Measurements from ENCODE around the gene SERPINB4.
A peak's percentile ranks its signal among the peaks of the same experiment; 100 is the strongest.
"Not testable (repeated sequence)": the region's sequence is repeated elsewhere in the genome, so short reads cannot be mapped to it uniquely, and the experiment has no call there.

Gene SERPINB4

GRCh38 chr18:63679820-63680606 lies 36.0 kb upstream of the SERPINB4 start:
- no peak overlapping the region for H3K27ac ChIP-seq

DNA sequence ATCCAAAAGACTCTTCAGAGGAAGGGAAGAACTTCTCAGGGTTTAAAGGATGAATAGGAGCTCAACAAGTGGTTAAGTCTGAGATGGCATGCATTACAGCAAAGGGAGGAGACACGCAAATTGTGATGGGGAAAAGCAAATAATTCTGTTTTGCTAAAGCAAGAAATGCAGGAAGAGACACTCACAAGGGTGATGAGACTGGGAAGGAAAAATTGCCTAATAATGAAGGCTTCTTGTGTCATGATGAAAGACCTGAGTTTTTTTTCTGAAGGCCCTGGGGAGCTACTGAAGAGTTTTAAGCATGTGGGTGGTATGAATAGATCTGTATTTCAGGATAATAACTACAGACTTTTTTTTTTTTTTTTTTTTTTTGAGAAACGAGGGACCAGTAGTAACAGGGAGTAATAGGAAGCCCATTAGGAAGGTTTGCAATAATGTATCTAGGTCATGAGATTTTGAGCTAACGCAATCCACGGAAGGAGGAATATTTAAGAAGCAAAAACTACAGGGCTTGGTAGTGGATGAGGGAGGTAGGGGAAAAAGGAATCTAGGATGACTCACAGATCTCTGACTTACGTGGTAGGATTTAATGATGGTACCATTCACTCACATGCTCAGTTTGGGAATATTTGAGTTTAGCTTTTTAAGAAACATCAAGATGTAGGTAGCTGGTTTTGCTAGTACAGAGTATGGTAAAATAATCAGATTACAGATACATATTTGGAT lies 33.6 kb upstream of the SERPINB4 start:
- no peak for TF ChIP-seq ZFX (IDR thresholded peaks at IDR 0.05)
- TF ChIP-seq, protein P1, sequence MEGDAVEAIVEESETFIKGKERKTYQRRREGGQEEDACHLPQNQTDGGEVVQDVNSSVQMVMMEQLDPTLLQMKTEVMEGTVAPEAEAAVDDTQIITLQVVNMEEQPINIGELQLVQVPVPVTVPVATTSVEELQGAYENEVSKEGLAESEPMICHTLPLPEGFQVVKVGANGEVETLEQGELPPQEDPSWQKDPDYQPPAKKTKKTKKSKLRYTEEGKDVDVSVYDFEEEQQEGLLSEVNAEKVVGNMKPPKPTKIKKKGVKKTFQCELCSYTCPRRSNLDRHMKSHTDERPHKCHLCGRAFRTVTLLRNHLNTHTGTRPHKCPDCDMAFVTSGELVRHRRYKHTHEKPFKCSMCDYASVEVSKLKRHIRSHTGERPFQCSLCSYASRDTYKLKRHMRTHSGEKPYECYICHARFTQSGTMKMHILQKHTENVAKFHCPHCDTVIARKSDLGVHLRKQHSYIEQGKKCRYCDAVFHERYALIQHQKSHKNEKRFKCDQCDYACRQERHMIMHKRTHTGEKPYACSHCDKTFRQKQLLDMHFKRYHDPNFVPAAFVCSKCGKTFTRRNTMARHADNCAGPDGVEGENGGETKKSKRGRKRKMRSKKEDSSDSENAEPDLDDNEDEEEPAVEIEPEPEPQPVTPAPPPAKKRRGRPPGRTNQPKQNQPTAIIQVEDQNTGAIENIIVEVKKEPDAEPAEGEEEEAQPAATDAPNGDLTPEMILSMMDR (conservative IDR thresholded peaks at IDR 0.05), result no peak
- H3K27ac ChIP-seq, result no peak overlapping the region

More at GRCh38 chr18:63679820-63680606, 36.0 kb upstream of the SERPINB4 start:
- TF ChIP-seq ZFX (IDR thresholded peaks at IDR 0.05), result no peak
- TF ChIP-seq, protein P1 (conservative IDR thresholded peaks at IDR 0.05), result no peak

- TF ChIP-seq, protein P1 (conservative IDR thresholded peaks at IDR 0.05), result peak; percentile 60
- TF ChIP-seq ZFX (IDR thresholded peaks at IDR 0.05), result no peak
- H3K27ac ChIP-seq, result no peak overlapping the region
These were observed 32.7 kb upstream of the SERPINB4 start for GRCh38 chr18:63676526-63677323.

DNA sequence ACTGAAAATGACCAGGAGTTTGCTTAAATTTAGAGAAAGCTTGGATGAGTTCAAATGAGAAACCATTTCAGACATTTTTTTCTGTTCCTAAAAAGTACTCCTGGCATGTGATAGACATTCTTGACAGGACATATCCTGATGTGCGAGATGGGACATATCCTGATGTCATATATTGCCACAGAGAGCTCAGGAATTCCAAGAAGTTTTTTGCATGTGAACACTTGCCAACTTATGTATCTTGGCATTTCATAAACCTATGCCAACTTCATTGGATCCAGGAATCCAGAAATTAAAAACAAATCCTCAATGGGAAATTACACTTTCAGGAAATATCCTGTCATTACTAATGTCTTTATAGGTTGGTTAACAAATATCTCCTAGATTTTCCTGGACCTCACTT lies 20.5 kb upstream of the SERPINB4 start:
- H3K27ac ChIP-seq, result no peak overlapping the region
- TF ChIP-seq, protein P1 (conservative IDR thresholded peaks at IDR 0.05), result no peak
- TF ChIP-seq ZFX (IDR thresholded peaks at IDR 0.05), result no peak

DNA sequence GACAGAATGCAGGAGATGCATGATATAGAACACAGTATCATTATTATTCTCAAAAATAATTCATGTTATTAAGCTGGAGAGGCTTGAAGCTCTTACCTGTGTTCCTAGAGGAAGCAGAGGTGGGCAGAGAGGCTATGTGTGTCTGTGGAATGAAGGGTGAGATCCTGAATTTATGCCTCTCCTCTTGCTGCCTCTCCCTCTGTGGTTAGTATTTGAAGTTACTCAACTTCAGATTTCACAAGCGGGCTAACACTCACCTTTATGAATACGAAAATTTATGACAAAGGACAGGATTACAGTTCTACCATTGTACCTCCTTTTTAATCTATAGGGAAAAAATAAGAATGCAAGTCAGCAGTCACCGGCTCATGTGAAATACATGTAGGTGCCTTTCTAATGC lies 17.7 kb upstream of the SERPINB4 start, which contains the start of gene SERPINB3:
TSS of gene SERPINB3 (minus strand) at position 144 of the 400 bp plus-strand sequence. CDS start 677 bp downstream, outside the sequence.
- not testable (repeated sequence) for H3K27ac ChIP-seq

DNA sequence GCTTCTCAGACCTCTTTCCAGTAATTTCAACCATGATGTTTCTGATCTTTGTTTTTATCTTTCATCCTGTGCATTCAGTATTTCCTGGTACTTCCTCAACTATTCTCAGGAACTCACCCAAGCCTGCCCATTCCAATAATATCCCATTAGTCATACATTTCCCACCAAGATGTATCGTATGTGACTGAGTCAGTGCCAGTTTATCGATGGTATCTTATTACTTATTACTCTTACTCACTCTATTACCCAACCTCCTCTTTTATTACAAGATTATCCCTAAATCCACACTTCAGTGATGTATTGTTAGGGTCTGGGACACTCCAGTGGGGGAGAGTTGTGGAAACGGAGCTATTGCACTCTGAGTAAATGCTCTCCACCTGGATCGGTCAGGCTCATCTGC lies 14.9 kb upstream of the SERPINB4 start:
- not testable (repeated sequence) for H3K27ac ChIP-seq

- not testable (repeated sequence) for H3K27ac ChIP-seq
These were observed 6.2 kb upstream of the SERPINB4 start for GRCh38 chr18:63650271-63650670.

- H3K27ac ChIP-seq, result no peak overlapping the region
- TF ChIP-seq ZFX (IDR thresholded peaks at IDR 0.05), result no peak
- TF ChIP-seq, protein P1 (conservative IDR thresholded peaks at IDR 0.05), result no peak
These were observed 4.2 kb upstream of the SERPINB4 start for GRCh38 chr18:63648241-63648640.

All from C4-2B (cell line).